T-helper 9 cell (primary cell): ENCODE measurements around the gene ATP6V1F.

Experiments used
- DNase-seq: peaks from one replicate; pipeline ENCODE4 v3.0.0-alpha.2; 2020

Gene ATP6V1F

DNA sequence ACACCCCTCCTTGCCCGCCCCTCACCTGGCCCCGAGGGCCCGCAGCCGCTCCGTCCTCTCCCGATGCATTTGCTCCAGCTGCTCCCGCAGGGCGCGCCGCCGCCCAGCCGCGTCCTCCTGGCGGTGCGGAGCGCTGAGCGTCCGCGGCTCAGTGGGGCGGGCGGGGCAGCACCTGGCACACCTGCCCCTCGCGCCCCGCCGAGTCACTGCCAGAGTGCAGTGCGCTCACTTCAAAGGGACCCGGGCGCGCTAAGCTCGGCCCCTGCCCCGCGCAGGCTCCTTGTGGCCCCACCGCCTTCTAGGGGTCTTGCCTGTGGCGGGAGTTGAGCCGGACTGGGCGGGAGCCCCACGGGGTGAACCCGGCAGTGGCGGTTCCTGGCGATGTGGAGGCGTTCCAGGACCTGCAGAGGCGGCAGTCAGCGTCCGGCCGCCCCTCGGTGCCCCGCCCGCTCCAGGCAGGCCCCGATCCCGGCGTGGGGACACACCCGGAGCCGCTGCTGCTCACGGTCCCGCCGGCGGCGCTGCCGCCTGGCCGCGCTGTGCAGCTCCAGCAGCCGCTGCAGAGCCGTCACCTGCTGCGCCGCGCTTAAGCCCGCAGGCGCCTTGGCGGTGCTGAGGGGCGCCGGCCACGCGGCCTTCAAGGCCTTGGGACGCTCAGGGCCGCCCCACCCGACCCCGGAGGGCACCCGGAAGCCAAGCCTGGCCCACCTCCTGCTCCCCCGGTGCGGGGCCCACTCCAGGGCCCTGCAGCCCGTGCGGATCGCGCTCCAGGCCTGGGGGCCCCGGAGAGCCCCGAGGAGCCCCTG lies 6.7 kb downstream of the ATP6V1F start:
- peak; percentile 23 for DNase-seq

DNA sequence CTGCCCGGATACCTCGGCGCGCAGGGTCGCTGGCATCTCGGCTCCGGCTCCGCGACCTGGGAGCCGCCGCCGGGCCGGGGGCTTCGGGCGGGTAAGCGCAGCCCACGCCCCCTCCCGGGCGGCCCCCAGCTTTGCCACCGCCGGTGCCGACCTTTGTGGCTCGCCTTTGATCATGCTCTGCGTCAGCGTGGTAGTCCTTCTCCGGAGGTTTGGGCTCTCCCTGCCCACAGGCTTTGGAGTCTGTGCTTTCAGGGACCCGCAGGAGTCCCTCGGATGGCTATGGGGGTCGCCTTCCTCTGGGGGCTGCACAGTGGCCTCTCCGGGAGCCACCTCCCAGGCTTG lies 7.3 kb downstream of the ATP6V1F start:
- DNase-seq: no peak

DNA sequence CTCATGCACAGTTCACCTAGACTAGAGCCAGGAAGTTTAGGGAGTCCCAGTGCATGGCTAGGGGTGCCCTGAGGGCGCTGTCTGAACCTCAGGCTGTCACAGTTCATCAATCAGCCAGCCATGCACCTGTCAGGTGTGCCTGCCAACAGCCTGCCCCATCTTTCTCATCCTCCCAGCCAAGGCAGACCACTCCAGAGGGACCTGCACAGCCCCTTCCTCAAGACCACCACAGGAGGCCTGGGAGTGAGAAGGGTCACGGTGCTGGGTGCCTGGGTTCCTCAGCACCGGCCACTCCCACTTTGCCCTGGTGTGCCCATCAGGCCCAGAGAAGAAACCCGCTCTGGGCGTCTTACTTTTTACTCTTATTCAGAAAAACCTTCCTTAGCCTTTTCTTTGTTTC lies 8.4 kb downstream of the ATP6V1F start:
- no peak for DNase-seq

DNA sequence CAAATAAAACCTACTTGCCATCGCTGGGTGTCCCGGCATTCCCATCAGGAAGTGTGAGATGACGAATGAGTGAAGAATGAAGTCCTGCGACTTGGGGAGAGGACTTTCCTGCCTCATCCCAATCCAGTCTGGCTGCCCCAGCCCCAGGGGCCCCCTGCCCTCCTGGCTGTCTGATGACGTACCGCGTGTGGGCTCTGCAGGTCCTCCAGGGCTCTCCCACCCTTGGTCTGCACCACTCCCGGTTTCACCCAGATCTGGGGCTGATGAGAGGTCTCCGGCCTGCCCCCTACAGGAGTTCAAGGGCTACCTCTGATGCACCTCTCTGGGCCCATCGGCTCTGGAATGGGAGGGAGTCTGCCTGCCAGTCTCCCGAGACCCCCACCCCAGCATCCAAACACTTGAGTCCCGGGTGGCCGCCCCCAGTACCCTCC lies 9.8 kb downstream of the ATP6V1F start:
- no peak for DNase-seq

DNA sequence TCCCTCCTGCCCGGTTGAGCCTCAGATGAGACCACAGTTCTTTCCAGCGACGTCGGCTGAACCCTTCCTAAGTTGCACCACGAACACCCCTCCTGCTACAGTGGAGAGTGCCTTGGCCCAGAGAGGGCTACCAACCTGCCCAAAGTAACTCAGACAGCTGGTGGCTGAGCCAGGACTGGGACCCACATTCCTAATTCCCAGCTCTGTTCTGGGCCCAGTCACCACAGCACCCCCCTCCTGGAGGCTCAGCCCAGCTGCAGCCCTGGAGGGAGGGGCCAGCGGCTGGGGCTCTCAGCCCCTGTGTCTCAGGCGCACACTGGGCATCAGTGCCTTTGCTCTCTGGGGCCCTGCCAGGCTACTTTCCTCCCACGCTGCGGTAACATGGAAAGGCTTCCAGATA lies 10.6 kb downstream of the ATP6V1F start:
- DNase-seq: no peak

DNA sequence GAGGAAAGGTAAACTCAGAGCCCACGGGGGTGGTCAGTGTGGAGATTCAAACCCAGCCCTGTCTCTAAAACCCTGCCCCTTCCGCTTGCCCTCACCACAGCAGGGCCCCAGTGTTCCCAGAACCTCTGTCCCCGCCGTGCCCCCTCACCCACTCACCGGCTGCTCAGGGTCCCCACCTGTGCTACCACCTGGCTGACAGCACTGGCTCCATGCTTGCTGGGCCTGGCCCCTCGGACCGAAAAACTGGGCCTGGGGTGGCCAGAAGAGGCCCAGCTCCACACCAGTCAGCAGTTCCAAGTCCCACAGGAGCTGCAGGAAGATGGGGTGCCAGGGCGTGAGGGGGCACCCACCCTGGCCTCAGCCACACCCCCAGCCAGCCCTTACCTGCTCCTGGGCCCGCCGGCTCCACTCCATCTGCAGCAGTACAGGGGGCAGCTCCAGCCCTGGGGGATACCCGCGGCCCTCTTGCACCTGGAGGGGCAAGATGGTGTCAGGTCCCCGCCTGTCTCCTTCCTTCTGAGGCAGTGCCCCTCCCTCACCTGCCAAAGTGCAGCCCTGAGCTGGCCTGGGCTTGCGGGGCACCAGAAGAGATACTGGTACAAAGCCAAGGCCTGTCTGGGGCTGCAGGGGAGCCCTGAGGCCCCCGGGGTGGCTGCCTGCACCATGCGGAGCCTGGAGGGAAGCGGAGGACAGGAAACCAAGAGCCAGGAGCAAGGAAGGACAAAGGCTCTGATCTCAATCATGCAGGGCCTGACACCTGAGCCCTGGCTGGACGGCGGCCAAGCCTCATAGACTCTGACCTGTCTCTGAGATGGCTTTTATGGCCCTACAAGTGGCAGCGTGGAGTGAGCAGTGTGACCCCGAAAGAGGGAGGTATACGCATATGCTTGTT lies 11.7 kb downstream of the ATP6V1F start:
- no peak for DNase-seq

DNA sequence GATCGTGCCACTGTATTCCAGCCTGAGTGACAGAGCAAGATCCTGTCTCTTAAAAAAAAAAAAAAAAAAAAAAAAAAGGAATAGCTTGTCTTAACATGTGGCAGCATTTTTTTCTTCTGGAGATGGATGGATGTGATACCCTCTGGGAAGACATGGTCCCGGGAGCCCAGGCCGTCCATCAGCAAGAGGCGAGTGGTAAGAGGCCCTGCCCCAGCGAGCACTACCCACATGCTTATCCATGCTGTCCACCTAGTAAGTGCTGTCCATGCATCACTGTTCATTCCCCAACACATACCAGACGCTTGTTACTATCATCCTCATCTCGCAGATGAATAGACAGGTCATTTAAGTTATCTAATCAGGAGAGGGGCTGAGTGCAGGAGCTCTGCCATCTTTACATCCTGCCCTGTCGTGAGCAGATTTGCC lies 12.9 kb downstream of the ATP6V1F start:
- no peak for DNase-seq

DNA sequence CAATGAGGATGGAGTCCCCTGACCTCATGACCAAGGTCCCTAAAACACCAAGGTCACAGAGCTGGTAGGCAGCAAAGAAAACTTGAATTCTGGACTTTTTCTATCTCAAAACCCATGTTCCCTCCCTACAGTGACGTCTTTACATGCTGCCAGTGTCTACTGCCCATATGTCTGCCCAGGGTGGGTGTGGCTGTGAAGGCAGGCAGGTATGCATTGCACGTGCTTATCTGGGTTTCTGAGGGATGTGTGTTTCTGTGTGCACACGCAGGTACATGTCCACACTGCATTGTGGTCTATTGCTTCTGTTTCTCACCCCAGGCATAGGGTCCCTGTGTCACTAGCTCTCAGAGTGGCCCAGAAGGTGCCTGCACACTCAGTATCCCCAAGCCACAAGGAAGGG lies 13.5 kb downstream of the ATP6V1F start:
- no peak for DNase-seq

DNA sequence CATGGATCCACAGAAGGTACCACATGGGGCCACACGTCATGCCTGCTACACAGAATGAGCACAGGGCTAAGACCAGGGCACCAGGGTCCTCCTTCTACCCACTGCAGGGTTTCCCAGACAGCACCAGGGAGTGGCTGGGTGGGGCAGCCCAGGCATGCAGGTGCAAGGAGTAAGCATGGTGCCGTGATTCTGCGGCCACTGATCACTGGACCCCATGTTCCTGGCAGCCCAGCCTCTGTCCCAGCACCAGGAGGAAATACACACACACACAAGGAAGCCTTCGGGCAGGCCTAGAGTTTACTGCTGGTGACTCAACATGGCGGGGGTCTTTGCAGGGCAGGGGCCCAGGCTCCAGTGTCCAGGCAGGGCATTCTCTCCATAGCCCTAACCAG lies 13.9 kb downstream of the ATP6V1F start:
- DNase-seq: no peak

DNA sequence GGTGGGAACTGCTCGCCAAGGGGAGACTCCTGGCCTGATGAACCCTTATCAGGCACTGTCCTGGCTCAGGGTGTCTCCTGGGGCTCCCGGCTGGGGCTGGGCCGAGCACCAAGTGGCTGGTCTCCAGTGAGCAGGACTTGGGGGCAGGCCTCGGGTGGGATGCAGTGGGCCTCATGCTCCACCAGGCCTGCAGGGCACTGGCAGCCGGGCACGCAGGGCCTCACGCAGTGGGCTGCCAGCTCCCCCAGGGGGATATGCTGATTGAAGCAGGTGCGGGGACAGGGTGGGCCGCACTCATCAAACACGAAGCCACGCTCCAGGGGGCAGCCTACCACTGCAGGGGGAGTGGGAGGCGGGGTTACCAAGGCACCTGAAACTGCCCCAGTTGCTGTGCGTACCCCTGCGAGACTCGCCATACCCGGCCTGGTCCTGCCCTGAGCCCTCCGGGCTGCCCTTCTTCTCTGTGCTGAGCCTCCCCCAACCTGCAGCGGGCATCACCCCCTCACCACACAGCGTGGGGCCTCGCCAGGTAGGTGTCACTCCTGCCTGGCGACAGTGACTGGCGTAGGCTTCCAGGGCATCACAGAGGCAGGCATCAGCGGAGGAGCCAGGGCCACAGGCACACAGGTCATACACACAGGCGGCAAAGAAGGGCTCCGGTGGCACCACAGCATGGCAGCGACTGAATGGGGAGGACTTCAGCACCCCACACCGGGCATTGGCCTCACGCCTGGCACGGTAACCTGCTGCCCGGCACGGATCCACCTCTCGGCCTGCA lies 14.5 kb downstream of the ATP6V1F start:
- no peak for DNase-seq

DNA sequence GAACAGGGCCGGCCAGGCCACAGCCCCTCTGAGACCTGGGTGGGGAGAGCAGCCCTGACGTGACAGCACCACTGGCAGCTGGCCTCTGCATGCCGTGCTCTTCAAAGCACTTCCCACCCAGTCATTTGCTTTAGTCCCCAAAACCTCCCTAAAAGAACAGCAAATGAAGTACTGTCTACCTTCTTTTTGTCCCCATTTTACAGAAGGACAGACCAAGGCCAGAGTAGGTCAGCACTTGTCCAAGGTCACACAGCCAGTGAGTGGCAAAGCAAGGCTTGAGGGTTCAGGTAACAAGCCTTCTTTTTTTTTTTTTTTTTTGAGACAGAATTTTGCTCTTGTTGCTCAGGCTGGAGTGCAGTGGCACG lies 15.1 kb downstream of the ATP6V1F start:
- no peak for DNase-seq

DNA sequence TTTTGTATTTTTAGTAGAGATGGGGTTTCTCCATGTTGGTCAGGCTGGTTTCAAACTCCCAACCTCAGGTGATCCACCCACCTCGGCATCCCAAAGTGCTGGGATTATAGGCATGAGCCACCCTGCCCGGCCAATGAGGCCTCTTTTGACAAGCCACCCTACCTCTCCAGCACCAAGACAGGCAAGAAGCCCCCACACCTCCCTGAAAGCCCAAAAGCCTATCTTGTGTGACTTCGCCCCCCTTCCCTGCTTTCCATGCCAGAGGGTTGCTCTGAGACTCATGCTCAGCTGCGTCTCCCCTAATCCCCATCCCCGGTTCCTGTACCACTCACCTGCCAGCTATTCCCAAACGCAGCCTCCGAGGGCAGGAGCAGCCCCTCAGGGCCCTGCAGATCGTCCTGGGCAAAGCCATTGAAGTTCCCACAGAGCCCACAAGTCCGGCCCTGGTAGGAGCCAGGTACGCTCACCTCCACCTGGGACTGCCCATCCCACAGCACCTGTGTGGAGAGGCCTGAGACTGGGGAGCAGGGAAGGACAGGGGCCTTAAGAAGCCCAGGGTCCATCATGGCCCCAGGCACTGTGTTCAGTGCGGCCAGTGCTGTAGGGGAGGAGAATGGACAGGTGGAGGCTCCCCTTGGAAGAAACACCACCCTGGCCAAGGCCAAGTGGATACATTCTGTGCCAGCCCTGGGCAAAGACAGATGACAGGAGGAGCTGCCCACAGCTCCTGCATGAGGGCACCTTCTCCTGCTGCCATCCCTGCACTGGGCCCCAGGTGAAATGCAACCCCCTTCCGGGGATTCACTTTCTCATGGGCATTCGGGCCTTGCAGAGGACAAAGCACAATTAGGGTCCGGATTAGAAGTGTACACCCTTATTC lies 15.8 kb downstream of the ATP6V1F start:
- no peak for DNase-seq

DNA sequence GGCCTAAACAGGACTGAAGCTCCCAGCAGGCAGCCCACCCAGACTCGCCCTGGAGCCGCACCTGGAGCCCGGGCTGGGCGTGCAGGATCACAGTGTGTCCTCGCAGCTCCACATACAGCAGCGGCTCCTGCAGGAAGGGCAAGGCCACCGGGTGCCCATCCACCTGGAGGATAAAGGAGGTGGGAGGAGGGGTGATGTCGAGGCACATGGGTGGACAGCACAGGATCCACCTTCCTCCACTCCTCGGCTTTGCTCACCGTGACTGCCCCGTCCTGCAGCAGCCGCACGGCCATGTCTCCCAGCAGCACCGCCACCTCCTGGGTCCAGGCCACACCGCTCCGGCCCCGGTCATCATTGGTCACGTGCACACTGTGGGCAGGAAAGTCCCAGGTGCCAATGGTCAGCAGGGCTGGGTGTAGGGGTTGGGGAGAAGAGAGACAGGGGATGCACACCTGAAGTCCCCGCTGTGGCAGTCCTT lies 16.8 kb downstream of the ATP6V1F start:
- DNase-seq: no peak

DNA sequence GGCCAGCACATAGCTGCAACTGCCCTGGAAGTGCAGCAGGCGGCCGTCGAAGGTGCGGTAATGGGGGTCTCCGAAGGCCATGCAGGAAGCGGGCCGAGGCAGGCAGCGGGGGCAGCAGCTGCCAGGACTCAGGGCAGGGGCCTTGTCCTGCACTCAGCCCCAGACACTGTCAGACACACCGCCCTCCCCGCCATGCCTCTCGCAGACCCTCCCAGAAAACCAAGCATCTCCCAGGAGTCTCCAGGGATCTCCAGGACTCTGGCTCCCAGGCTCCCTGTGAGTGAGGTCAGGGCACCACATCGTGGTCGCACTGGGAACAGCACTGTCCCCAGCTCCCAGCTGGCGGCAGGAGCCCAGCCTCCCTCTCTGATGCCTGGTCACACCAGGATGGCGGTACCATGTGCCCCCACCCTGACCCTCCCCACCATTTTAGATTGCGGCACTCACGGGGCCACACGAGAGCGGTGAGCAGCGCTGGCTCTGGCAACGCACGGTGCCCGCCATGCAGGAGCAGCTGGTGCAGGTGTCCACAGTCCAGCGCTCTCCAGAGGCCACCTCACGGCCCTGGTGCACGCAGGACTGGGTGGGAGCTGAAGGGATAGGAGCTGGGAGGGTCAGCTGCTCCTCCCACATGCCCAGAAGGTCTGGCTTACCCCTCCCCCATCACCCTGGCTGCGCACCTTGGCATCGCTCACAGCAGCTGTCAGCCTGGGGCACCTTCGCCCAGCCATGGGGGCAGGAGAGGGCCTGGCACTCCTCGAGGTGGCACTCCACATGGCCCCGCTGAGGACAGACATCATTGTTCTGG lies 17.5 kb downstream of the ATP6V1F start:
- DNase-seq: no peak

DNA sequence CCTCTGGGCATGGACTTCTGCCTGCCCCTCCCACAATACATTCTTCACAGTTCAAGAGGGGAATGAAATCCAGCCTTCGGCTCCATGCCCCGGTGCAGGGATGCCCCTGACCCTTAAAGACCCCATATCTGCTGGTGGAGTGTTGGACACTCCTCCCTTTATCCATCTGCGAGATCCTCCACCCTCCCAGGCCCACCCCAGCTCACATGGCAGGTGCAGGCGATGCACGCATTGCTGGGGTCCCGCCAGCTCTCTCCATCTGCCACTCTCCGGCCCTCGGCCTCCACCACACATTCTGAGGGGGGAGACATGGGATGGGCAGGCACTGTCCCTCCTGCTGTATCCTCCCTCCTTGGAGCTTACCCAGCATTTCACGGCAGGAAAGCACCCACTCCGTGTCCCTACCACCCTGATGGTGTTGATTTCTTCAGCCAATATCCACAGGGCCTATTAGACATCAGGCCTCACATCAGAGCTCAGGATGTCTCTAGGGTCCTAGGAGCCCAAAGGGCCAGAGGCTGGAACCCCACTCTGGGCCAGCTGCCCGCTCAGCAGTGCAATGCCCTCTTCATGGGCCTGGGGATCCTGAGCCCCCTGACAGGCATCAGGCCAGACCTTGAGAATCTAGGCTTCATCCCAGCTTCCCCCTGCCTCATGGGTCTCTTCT lies 18.3 kb downstream of the ATP6V1F start:
- DNase-seq: no peak

DNA sequence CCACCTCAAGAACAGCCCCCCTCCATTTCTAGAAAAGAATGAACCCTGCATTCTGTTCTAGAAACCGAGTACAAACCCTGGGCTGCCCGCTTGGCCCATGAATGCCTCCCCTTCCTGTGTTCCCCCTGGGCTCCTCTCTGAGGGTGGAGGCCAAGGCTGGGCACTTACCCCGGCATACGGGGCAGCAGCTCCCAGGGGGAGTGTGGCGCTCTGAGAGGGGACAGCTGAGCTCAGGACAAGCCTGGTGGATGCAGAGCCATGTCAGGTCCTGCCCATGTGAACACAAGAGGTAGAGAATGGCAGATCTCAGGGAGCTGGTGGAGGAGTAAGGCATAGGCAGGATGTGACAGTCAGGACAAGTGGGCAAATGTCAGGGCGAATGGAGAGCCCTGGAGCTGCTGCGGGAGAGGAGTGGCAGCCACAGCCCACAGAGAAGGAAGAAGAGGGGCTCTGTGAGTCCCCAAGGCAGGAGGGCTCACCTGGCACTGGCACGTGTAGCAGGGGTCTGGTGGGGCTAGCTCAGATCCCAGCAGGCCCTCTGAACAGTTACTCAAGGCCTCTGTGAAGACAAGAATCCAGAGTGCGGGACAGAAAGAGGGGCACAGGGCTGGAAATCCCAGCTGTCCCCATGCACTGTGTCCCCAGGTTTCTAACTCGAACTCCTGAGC lies 18.9 kb downstream of the ATP6V1F start:
- DNase-seq: no peak

DNA sequence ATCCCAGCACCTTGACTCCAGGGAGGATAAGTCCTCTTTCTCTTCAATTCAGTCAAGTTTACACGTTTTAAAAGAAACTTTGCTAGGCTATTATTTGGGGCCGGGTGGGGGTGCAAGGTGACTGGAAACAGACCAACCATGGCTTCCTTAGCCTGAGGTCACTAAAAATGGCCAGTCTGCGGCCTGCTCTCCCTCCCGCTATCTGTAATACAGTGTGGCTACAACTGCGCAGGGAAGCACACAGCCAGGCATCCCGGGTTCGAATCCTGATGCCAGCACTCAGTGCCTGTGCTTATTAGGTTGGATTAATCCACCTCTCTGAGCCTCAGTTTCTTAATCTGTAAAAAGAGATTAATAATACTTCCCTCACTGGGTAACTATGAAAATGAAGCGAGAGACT lies 19.5 kb downstream of the ATP6V1F start:
- no peak for DNase-seq

DNA sequence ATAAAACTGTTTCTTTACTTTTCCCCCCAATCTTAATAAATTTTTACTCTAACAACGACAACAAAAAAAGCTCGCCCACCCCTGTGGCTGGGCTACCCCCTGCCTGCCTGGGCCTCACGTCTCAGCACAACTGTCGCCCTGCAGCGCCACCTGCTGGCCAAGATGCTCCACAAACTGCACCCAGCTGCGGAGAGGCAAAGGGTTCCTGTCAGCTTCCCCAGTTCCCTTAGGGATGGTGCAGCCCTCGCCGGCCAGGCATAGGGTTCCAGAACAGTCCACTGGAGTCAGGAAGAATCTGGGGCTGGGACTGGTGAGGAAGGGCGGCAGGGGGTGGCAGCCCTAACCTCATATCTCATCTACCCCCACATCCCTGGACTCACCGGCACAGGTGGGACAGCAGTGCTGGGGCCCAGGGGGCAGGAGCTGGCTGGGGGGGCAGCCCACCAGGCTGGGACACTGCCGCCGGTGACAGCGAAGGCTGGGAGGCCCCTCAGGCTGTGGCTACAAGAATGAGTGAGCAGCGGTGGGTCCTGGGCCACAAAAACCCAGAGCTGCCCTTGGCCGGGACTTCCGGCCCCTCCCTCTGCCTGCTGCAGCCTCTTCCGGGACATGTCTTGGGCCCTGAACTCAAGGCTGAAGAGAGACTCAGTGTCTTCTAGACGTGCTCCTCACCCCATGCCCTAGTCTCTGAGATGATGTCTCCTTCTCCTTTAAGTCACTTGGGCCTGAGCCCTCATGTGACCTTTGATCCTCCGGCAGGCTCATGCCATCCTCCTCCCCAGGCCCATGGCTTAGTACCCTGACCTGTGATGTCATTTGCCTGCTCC lies 21.2 kb downstream of the ATP6V1F start:
- DNase-seq: peak; percentile 91
